NK-92 treated with Interleukin-12 subunit alpha and Interleukin-12 subunit beta, amount 100 ng/mL, for 24 hours (cell line): ENCODE measurements around the gene CA5B.
"Not testable (repeated sequence)": the region's sequence is repeated elsewhere in the genome, so short reads cannot be mapped to it uniquely, and the experiment has no call there.

ENCODE experiments used
- DNase-seq: peaks from one replicate; lab custom pipeline; 2025; lab: John Stamatoyannopoulos, UW

Gene CA5B

GRCh38 chrX:15748841-15749240 is 10.8 kb downstream of the CA5B start:
- DNase-seq, result no peak

DNA sequence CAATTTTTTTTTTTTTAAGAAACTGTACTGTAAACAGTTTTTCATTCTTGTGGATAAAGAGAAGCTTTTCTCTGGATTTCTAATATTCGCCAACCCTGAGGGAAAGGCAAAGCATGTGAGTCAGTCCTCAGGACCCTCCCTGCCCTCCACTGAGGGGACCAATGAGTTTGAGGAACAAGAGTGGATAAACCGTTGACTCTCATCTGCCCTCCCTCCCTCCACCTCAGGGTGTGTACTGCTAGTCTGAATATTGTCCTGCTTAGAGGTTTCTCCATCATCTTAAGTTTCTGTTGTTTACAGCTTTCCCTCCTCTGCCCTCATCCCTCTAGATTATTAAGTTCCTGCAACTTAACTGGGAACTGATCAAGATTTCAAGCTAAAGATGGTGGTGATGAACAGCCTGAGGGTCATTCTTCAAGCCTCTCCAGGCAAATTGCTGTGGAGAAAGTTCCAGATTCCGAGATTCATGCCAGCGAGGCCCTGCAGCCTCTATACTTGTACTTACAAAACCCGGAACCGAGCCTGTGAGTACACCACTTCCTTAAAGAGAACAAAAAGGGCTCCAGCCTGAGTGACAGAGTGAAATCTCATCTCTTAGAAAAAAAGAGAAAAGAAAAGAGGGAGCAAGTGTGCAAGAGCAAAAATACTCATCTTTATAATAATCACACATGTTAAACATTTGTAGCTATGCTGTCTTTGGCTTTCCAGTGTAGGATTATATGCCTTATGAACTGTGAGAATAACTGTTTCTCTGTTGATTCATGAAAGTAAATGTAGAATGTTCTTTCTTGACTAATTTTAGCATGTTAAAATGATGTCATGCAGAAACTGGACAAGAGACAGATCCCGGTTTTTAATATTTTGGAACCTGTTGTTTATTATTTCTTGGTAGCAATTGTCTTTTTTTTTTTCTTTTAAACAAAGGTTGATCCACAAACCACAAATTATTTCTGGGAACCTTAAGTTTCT is 11.9 kb downstream of the CA5B start:
- peak; percentile 7 for DNase-seq

GRCh38 chrX:15750611-15751154 is 12.6 kb downstream of the CA5B start:
- DNase-seq, result no peak

DNA sequence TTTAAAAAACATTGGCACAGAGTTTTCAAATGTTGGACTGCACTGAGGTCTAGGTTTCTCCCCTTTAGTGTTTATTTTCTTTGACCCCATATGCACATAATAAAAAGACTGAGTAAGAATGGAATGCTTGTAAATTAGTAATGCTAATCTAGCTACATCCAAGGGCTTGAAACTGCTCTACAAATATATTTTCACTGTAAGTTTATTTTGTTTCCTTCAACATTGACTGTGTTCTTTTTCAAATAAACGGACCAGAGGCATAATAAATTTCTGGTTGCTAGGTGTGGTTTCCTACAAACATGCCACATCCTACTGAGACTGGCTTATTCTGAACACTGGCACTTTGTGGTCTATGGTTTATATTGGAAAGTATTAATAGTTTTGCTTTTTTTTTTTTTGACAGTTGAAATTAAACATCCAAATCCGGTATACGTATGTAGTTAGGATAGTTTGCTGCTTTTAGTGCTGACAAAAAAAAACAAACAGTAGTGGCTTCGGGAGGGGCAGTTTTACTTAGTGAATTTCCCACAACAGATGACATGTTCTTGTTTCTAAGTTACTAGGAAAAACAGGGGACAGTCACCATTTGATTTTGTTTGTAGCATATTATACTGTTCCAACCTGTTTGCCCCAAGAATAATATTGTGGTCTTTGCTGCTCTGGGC is 13.2 kb downstream of the CA5B start:
- DNase-seq, result no peak

GRCh38 chrX:15755091-15755490 is 17.0 kb downstream of the CA5B start:
- no peak for DNase-seq

GRCh38 chrX:15758140-15758539 is 20.1 kb downstream of the CA5B start:
- no peak for DNase-seq

DNA sequence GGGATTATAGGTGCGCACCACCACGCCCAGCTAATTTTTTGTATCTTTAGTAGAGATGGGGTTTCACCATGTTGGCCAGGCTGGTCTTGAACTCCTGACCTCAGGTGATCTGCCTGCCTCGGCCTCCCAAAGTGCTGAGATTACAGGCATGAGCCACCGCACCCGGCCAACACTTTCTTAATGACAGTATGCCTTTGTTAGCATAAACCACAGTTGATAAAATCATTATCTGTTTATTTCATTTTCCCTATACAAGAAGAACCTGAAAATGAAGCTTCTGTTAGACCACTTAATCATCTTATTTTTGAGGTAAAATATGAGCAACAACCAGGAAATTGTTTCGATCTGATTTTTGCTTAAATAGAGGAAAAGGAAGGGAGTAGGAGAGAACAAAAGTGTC is 21.8 kb downstream of the CA5B start:
- DNase-seq, result not testable (repeated sequence)

DNA sequence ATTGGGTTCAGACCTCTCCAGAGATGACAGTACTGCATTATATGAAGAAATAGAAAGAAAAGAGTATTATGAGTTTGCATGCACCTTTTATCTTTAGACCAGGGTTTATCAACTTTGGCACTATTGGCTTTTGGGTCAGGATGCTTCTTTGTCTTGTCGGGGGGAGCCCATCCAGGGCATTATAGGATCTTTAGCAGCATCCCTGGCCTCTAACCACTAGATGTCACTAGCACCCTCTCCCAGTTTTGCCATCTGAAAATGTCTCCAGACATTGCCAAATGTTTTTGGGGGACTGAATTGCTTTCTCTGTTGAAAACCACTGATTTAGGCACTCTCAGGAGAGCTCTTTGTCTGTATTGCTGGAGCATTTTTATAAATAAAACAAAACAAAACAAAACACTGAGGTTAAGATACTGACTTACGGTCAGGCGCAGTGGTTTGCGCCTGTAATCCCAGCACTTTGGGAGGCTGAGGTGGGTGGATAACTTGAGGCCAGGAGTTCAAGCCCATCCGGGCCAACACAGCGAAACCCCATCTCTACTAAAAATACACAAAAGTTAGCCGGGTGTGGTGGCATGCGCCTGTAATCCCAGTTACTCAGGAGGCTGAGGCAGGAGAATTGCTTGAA is 23.6 kb downstream of the CA5B start:
- DNase-seq, result peak; percentile 3

DNA sequence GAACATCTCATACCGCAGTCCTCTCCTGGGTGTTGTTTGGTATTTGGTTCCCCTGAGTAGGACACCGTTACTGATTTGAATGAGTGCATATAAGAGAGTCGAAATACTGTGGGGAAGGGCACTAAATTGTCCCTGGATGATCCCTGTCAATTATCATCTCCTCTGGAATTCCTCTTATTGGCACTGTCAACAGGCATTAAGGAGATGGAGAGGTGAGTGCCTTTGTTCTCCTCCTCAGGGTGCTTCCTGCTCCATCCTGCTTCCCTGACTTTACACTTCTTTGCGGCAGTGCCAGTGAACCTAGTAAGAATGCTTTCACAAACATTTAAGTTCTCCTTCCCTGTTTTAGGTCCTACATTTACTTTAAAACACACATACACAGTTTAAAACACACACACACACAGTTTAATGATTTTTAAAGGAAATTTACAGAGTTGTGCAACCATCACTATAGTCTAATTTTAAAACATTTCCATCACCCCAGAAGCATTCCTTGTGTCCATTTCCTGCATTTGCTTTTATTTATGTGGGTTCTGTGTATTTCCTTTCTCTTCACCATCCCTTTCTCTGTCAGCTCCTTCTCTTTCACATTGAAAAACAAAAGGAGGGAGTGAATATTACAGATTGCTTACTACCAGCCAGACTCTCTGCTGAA is 31.4 kb downstream of the CA5B start:
- no peak for DNase-seq

- no peak for DNase-seq
These were observed 44.1 kb downstream of the CA5B start for GRCh38 chrX:15781961-15782699.

DNA sequence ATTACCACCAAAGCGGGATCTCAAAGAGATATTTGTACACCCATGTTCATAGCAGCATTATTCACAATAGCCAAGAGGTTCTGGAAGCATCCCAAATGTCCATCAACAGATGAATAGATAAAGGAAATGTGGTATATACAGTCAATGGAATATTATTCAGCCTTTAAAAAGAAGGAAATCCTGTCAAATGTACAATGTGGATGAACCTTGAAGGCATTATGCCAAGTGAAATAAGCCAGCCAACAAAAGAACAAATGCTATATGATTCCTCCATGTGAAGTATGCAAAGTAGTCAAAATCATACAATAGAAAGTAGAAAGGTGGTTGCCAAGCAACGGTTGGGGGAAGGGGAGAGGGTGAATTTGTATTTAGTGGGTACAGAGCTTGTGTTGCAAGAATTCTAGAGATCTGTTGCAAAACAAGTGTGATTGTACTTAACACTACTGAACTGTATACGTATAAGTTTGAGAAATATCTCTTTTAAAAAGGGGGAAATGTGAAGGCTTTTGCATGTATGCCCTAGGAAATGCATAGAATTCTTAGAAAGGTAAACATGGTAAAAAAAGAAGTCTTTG is 47.2 kb downstream of the CA5B start:
- DNase-seq, result peak; percentile 12

- no peak for DNase-seq
These were observed 48.8 kb downstream of the CA5B start for GRCh38 chrX:15786915-15787314.

DNA sequence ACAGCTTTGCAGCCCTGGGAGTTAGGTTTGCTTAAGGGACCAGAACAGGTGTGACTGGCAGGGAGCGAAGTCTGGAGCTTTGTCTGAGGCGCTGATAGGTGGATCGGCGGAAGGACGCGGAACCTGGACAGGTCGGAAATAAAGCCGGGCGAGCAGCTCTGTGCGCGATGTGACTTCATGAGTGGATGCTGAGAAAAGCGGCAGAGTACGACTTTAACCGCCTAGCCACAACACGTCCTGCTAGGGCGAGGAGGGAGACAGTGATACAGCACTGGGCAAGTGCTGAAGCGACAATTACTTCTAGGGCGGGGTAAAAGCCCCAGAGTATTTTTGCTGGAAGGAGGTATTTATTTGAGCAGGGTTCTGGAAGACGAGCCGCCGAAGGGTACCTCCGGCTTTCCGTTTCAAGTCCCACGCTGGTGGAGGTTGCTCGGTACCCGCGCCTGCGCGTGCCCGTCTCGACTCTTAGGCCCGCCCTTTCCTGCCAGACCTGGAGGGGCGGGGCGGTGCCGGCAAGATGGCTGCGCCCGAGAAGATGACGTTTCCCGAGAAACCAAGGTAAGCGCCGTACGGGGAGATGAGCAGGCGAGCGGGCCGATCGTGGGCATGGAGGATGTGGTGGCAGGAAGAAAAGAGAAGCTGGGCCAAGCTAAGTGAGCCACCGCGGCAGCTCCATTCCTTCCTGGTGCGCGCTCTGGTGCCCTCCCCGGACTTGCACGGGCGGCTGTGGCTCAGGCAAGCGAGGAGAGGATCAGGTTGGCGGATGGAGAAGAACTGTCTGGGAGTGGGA is 52.1 kb downstream of the CA5B start, which contains the start of gene ZRSR2:
Gene ZRSR2, plus strand, starts transcription at position 506 of the 790 bp plus-strand sequence. Its CDS starts 12 bp downstream, at position 518.
- DNase-seq, result peak; percentile 78

GRCh38 chrX:15790769-15791290 is 52.8 kb downstream of the CA5B start:
- DNase-seq, result no peak

GRCh38 chrX:15797707-15798106 is 59.6 kb downstream of the CA5B start:
- no peak for DNase-seq

GRCh38 chrX:15804563-15804962 is 66.5 kb downstream of the CA5B start:
- no peak for DNase-seq

- no peak for DNase-seq
These were observed 70.2 kb downstream of the CA5B start for GRCh38 chrX:15808254-15808653.

DNA sequence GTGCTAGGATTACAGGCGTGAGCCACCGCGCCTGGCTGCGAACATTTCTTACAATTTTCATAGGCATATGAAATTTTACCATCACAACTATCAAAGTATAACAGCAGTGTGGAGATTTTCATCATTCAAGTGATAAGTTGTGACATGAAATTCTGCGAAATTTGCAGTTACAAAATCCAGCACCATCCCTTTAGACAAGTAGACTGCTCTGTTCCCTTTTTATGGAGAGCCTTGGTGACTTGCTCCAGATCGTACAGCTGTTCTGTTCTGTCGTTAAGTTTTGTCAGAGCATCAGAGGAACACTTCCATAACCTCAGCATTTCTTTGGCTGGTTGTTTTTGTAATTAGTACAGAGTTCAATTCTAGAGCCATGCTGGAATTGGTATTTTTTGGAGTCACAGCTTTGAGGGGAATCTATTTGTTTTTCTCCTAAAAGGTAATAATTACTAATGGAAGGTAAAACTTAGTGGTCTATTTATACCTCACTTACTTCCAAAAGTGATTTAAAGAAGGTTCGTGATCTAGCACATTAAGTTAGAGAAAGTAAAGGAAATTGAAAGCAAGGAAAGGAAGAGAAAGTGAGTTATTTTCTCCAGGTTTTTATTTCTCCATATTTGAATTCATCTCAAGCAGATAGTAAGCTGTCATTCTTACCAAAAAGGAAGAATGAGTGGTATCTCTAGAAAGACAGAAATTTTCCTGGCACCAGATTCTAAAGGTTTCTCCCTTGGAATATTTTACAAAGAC is 74.3 kb downstream of the CA5B start:
- no peak for DNase-seq

DNA sequence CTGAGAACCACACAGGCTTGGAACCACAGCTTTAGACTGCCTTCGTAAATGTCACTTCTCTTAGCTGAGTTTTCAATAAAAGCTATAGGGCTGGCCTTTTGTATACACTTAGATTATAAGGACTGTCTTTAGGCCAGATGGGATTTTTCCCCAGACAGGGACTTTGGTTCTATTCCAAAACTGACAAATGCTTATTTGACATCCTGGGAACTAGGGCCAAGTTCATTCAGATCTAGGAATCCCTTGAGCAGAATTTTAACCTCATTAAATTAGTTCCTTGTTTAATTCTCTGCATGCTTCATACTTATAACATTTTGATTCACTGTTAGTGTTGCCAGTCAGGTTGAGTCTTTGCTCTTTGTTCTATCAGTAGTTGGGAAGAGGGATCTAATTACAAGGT is 75.3 kb downstream of the CA5B start:
- no peak for DNase-seq
